ENCODE measurements around the gene IL10RB. TPM values are rescaled to one million over a fixed set of nuclear protein-coding genes. Genes with fewer than 3 reads are reported as not detected.

IL10RB gene
- total and polyA plus RNA-seq, 2 experiments from 2014 or later = 2.2 to 2.5 TPM

GRCh38 chr21:33302055-33302454, 35.9 kb downstream of the IL10RB start:
- no peak overlapping the region for H3K27ac ChIP-seq (ENCODE audit: low read depth)
- H3K9me2 ChIP-seq (ENCODE audit: insufficient read depth) = 0 out of 2 replicates have a peak, but pooled peaks cover 4% of the 10 kb centered on the region
- no peaks in the 10 kb centered on the region for H3K9me3 Mint-ChIP-seq
- ATAC-seq = no peak
- TF ChIP-seq EZH2phosphoT487 (IDR thresholded peaks at IDR 0.05; ENCODE audit: unreplicated experiment) (no peak), EZH2 (IDR thresholded peaks at IDR 0.05; ENCODE audit: low read depth, unreplicated experiment) (no peak), ZNF331 (CRISPR knock-in tag; IDR thresholded peaks at IDR 0.05; ENCODE audit: low read depth) (no peak), ZNF462 (CRISPR knock-in tag; IDR thresholded peaks at IDR 0.05) (no peak), NANOG (IDR thresholded peaks at IDR 0.05; ENCODE audit: borderline replicate concordance) (no peak), CREB1 (CRISPR knock-in tag; IDR thresholded peaks at IDR 0.05; ENCODE audit: low read depth) (no peak), STAT1 (IDR thresholded peaks at IDR 0.05; ENCODE audit: unreplicated experiment) (no peak)
- no peaks in the 10 kb centered on the region for H3F3A ChIP-seq (replicated peaks; ENCODE audit: low read depth)
- H3K27me3 Mint-ChIP-seq (ENCODE audit: insufficient read depth, low read depth, poor library complexity) = no peaks in the 10 kb centered on the region
- no peak overlapping the region for H3K4me2 ChIP-seq
- H3K27ac Mint-ChIP-seq = no peak overlapping the region
- H2AFZ ChIP-seq = no peak overlapping the region; the same call in 1 of the 2 replicates
- DNase-seq (ENCODE audit: low spot score) = no peak
- no peaks in the 10 kb centered on the region for H3K4me1 ChIP-seq (ENCODE audit: insufficient read depth)
- H3K27me3 ChIP-seq (ENCODE audit: insufficient read depth) = no peaks in the 10 kb centered on the region
- H3K36me3 Mint-ChIP-seq (ENCODE audit: low read depth) = no peaks in the 10 kb centered on the region
- no peaks in the 10 kb centered on the region for H3K79me2 ChIP-seq (replicated peaks; ENCODE audit: insufficient read depth)
- no peaks in the 10 kb centered on the region for H4K20me1 ChIP-seq (replicated peaks; ENCODE audit: insufficient read depth)
- peaks cover 9% of the 10 kb centered on the region for H3K4me1 Mint-ChIP-seq
- no peaks in the 10 kb centered on the region for H3K36me3 ChIP-seq (ENCODE audit: insufficient read depth)
- no peak overlapping the region for H3K4me3 Mint-ChIP-seq
- H3K4me3 ChIP-seq = no peak overlapping the region

- Histone ChIP-seq H4K20me1 (replicated peaks; ENCODE audit: insufficient read depth) (no peaks in the 10 kb centered on the region), H3F3A (replicated peaks; ENCODE audit: low read depth) (no peaks in the 10 kb centered on the region), H3K27me3 (ENCODE audit: insufficient read depth) (no peaks in the 10 kb centered on the region), H2AFZ (no peak overlapping the region), H3K4me1 (ENCODE audit: insufficient read depth) (no peaks in the 10 kb centered on the region), H3K4me3 (no peak overlapping the region), H3K4me2 (no peak overlapping the region), H3K79me2 (replicated peaks; ENCODE audit: insufficient read depth) (no peaks in the 10 kb centered on the region), H3K36me3 (ENCODE audit: insufficient read depth) (no peaks in the 10 kb centered on the region), H3K9me2 (ENCODE audit: insufficient read depth) (0 out of 2 replicates have a peak, but pooled peaks cover 4% of the 10 kb centered on the region), H3K27ac (ENCODE audit: low read depth) (no peak overlapping the region)
- H3K36me3 Mint-ChIP-seq (ENCODE audit: low read depth) = no peaks in the 10 kb centered on the region
- peaks cover 9% of the 10 kb centered on the region for H3K4me1 Mint-ChIP-seq
- no peaks in the 10 kb centered on the region for H3K27me3 Mint-ChIP-seq (ENCODE audit: insufficient read depth, low read depth, poor library complexity)
- H3K4me3 Mint-ChIP-seq = no peak overlapping the region
- H3K27ac Mint-ChIP-seq = no peak overlapping the region
- DNase-seq (ENCODE audit: low spot score) (peak; percentile 50), ATAC-seq (peak; percentile 91)
- TF ChIP-seq NANOG (IDR thresholded peaks at IDR 0.05; ENCODE audit: borderline replicate concordance) (no peak), CTCF (conservative IDR thresholded peaks at IDR 0.05; ENCODE audit: low read depth in 2 of 2) (peak; percentile 18 to 25; a peak in 2 of 4 replicates), STAT1 (IDR thresholded peaks at IDR 0.05; ENCODE audit: unreplicated experiment) (no peak)
- H3K9me3 Mint-ChIP-seq = no peaks in the 10 kb centered on the region
These were observed 36.6 kb downstream of the IL10RB start for GRCh38 chr21:33302796-33303195.
